Keratinocyte (primary cell): ENCODE measurements around the gene CSGALNACT2. TPM values are rescaled to one million over a fixed set of nuclear protein-coding genes. Genes with fewer than 3 reads are reported as not detected.
A peak's percentile ranks its signal among the peaks of the same experiment; 100 is the strongest.

Experiments
- DNase-seq: peaks from one replicate; pipeline ENCODE4 v3.0.0-alpha.2; 2011; ENCODE audit warnings: low read depth, missing footprints, low spot score
- FAIRE-seq: peaks from 2 replicates; lab custom pipeline; 2011; peaks lifted over from hg19 to GRCh38; lab: Jason Lieb, UNC
- H2AFZ ChIP-seq: 2 replicates; pipeline ENCODE4 v1.6.0; 2012; ENCODE audit warnings: low read length, control low read depth, inconsistent platforms; ENCODE audit not compliant: control insufficient read depth
- H3K27ac ChIP-seq: 2 replicates; pipeline ENCODE4 v1.5.1; 2011; ENCODE audit warnings: low read length; ENCODE audit not compliant: control insufficient read depth, insufficient read depth
- H3K27me3 ChIP-seq: 3 replicates; pipeline ENCODE4 v1.6.0; 2011; ENCODE audit warnings: low read length; ENCODE audit not compliant: control insufficient read depth, insufficient read depth; ENCODE audit errors: extremely low read depth
- H3K36me3 ChIP-seq, 2 experiments: 2 replicates in 1 of 2; 3 replicates in 1 of 2; pipeline ENCODE4 v1.5.1; 2011; ENCODE audit warnings: low read length in 2 of 2, mild to moderate bottlenecking in 1 of 2; ENCODE audit not compliant: control insufficient read depth in 2 of 2, insufficient read depth in 2 of 2; ENCODE audit errors: extremely low read depth in 1 of 2
- H3K4me1 ChIP-seq: 3 replicates; pipeline ENCODE4 v1.5.1; 2011; ENCODE audit warnings: low read length; ENCODE audit not compliant: control insufficient read depth, insufficient read depth; ENCODE audit errors: extremely low read depth
- H3K4me2 ChIP-seq: 3 replicates; pipeline ENCODE4 v1.6.0; 2011; ENCODE audit warnings: low read depth, low read length; ENCODE audit not compliant: control insufficient read depth, insufficient read depth; ENCODE audit errors: extremely low read depth
- H3K4me3 ChIP-seq, 3 experiments: fragments of 200-600 bp in 1 of 3; sonication (generic) in 1 of 3; 2 replicates in 2 of 3; 3 replicates in 1 of 3; pipeline ENCODE4 v1.5.1; 2011 to 2016; ENCODE audit warnings: low read length in 3 of 3, mild to moderate bottlenecking in 3 of 3, control low read depth in 2 of 3, inconsistent platforms in 1 of 3, low read depth in 1 of 3, mixed read lengths in 1 of 3, mixed run types in 1 of 3, moderate library complexity in 1 of 3; ENCODE audit not compliant: control insufficient read depth in 2 of 3, insufficient read depth in 2 of 3; ENCODE audit errors: extremely low read depth in 1 of 3
- H3K79me2 ChIP-seq: 2 replicates; pipeline ENCODE4 v1.6.0; 2012; ENCODE audit warnings: low read length; ENCODE audit not compliant: control insufficient read depth, insufficient read depth
- H3K9ac ChIP-seq: 3 replicates; pipeline ENCODE4 v1.6.0; 2011; ENCODE audit warnings: low read length; ENCODE audit not compliant: control insufficient read depth, insufficient read depth; ENCODE audit errors: extremely low read depth
- H3K9me1 ChIP-seq: 3 replicates; pipeline ENCODE4 v1.6.0; 2011; ENCODE audit warnings: low read length; ENCODE audit not compliant: control insufficient read depth, insufficient read depth; ENCODE audit errors: extremely low read depth
- H3K9me3 ChIP-seq: 2 replicates; pipeline ENCODE4 v1.5.1; 2012; ENCODE audit warnings: low read depth, low read length; ENCODE audit not compliant: control insufficient read depth
- H4K20me1 ChIP-seq: 3 replicates; pipeline ENCODE4 v1.6.0; 2011; ENCODE audit warnings: low read length; ENCODE audit not compliant: control insufficient read depth, insufficient read depth; ENCODE audit errors: extremely low read depth
- EZH2 ChIP-seq: IDR thresholded peaks from one replicate; pipeline ENCODE4 v1.6.1; 2012; ENCODE audit warnings: inconsistent platforms, mild to moderate bottlenecking, low read length, moderate library complexity
- dilution Hi-C: fragments of 300-500 bp; cut with MboI; formaldehyde crosslinking; loops from one replicate; pipeline ENCODE4 v1.7.0; 2020; ENCODE audit warnings: low sequenced_read_pairs; ENCODE audit not compliant: extremely low pct_ligation_motif_present
- polyA plus RNA-seq, 5 experiments: library from polyadenylated mRNA; depleted of rRNA in 3 of 5; stranded (reverse) in 3 of 5; stranded (forward) in 1 of 5; unstranded in 1 of 5; fragments of >200 nt; gene quantifications; 1 replicate in 1 of 5; 2 replicates in 3 of 5; 3 replicates in 1 of 5; pipeline versions ENCODE4 v1.2.1 to v1.2.3, GENCODE V29; 2011 to 2012; ENCODE audit warnings: missing spikeins in 2 of 5, low read depth in 1 of 5, low replicate concordance in 1 of 5
- TF ChIP-seq, protein P1 (sequence below), 3 experiments: IDR thresholded peaks in 1 of 3; conservative IDR thresholded peaks in 1 of 3; optimal IDR thresholded peaks in 1 of 3; 2 replicates in 2 of 3; 3 replicates in 1 of 3; pipeline versions ENCODE3 to v1.5.1; 2011; ENCODE audit warnings: low read length in 3 of 3, mild to moderate bottlenecking in 3 of 3, moderate library complexity in 2 of 3, control low read depth in 1 of 3, inconsistent platforms in 1 of 3; ENCODE audit not compliant: insufficient read depth in 2 of 3; ENCODE audit errors: extremely low read depth in 1 of 3

Gene CSGALNACT2
- polyA plus RNA-seq, 1 donor (not counting 4 experiments of a cell fraction or from before 2014, with no cell fraction given) = 19.7 TPM

DNA sequence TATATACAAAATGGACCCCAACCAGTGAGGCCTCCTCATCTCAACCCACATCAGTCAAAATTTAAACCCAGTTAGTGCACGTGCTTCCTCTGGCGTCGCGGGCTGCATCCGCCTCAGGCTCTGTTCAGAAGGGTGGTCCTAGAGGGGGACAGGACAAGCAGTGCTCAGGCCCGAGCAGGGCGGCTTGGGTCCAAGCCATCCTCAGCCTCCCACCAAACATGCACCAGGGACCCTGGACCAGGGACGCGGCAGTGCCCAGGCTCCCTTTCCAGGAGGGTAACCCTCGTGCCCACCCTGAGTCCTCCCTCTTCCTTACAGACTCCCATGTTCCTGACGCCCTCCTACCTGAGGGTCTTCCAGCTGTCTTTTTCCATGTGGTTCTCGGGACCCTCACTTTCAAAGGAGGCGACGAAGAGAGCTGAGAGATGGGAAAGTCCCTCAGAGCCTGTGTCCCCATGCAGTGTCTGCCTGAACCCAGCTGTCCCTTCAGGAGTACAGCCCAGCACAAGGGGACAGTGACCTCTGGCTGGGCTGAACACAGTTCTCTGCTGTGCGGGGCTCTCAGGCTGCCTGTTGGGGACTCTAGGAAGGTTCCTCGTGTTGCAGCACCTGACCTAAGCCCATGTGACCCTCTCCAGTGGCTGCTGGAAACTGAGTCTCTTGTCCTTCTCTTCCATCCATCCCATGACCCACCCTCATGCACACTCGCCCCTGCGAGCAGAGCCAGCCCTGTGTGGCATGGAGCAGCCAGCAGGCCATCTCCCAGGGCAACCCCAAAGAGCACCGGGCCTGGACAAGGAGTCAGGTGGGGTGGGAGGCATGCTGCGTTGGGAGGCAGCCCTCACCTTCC is 58.1 kb downstream of the CSGALNACT2 start:
- H3K9me3 ChIP-seq = no peaks in the 10 kb centered on the region
- no peak overlapping the region for H2AFZ ChIP-seq
- H3K27ac ChIP-seq = no peak overlapping the region
- no peak for DNase-seq
- H3K4me3 ChIP-seq = no peak overlapping the region
- FAIRE-seq = no peak
- no peak overlapping the region for H3K9ac ChIP-seq
- H3K27me3 ChIP-seq = no peaks in the 10 kb centered on the region
- dilution Hi-C loops = no loop called here
- H4K20me1 ChIP-seq = no peaks in the 10 kb centered on the region
- no peak overlapping the region for H3K4me2 ChIP-seq
- no peaks in the 10 kb centered on the region for H3K79me2 ChIP-seq
- peaks cover 0 to 3% of the 10 kb centered on the region in 2 experiments for H3K36me3 ChIP-seq
- no peak for TF ChIP-seq EZH2
- TF ChIP-seq, protein P1, sequence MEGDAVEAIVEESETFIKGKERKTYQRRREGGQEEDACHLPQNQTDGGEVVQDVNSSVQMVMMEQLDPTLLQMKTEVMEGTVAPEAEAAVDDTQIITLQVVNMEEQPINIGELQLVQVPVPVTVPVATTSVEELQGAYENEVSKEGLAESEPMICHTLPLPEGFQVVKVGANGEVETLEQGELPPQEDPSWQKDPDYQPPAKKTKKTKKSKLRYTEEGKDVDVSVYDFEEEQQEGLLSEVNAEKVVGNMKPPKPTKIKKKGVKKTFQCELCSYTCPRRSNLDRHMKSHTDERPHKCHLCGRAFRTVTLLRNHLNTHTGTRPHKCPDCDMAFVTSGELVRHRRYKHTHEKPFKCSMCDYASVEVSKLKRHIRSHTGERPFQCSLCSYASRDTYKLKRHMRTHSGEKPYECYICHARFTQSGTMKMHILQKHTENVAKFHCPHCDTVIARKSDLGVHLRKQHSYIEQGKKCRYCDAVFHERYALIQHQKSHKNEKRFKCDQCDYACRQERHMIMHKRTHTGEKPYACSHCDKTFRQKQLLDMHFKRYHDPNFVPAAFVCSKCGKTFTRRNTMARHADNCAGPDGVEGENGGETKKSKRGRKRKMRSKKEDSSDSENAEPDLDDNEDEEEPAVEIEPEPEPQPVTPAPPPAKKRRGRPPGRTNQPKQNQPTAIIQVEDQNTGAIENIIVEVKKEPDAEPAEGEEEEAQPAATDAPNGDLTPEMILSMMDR (optimal IDR thresholded peaks at IDR 0.05 in 1 of 3, IDR thresholded peaks at IDR 0.05 in 1 of 3, conservative IDR thresholded peaks at IDR 0.05 in 1 of 3; ENCODE audit: extremely low read depth in 1 of 3, insufficient read depth in 2 of 3, low read length in 3 of 3) = no peak
- no peaks in the 10 kb centered on the region for H3K9me1 ChIP-seq
- no peaks in the 10 kb centered on the region for H3K4me1 ChIP-seq

DNA sequence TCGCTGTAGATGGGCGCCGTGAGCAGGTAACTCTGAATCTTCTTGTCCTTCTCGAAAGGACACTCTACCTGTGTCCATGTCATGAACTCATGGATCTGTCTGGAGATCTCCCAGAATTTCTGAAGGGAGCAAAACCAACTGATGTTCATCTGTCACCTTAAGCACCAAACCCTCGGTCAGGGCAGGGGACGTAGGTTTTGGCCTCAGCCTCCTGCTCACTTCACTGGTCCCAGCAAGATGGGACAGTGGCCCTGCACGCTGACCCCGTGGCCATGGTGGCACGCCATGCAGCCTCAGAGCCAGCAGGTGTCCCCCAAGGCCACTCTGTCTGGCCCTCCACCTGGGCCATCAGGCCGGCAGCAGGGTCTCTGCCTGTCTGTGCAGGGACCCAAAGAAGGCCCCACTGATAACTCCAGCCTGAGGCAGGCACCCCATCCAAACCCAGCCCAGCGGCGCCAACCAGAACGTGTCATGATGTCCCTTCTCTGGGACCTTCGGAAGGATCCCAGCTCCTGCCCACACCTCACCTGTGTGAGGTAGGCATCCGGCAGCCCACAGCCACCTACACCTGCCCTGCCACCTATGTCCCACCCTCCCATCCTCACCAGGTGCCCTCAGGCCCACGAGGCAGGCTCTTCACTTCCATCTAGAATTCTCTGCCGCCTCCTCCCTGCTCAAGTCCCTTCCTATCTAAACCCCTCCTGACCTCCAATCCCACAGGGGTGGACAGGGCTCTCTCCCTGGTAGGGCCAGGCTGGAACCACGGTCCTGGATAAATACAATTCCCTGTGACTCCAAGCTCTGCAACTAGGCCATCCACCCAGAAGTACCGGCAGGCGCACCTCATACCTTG is 59.0 kb downstream of the CSGALNACT2 start:
- no peak for FAIRE-seq
- no peak for TF ChIP-seq EZH2
- TF ChIP-seq, protein P1 (optimal IDR thresholded peaks at IDR 0.05 in 1 of 3, IDR thresholded peaks at IDR 0.05 in 1 of 3, conservative IDR thresholded peaks at IDR 0.05 in 1 of 3; ENCODE audit: extremely low read depth in 1 of 3, insufficient read depth in 2 of 3, low read length in 3 of 3) = peak in 1 of 3 experiments; percentile 13
- no peaks in the 10 kb centered on the region for H4K20me1 ChIP-seq
- no peak for DNase-seq
- H2AFZ ChIP-seq = no peak overlapping the region
- dilution Hi-C loops = no loop called here
- H3K9me1 ChIP-seq = no peaks in the 10 kb centered on the region
- no peaks in the 10 kb centered on the region for H3K27me3 ChIP-seq
- H3K4me3 ChIP-seq = no peak overlapping the region
- H3K9ac ChIP-seq = no peak overlapping the region
- no peaks in the 10 kb centered on the region for H3K9me3 ChIP-seq
- no peaks in the 10 kb centered on the region for H3K4me1 ChIP-seq
- no peak overlapping the region for H3K27ac ChIP-seq
- no peaks in the 10 kb centered on the region for H3K79me2 ChIP-seq
- H3K4me2 ChIP-seq = no peak overlapping the region
- peaks cover 0 to 3% of the 10 kb centered on the region in 2 experiments for H3K36me3 ChIP-seq
